ENCODE data around the gene ADGRV1.

Gene ADGRV1

DNA sequence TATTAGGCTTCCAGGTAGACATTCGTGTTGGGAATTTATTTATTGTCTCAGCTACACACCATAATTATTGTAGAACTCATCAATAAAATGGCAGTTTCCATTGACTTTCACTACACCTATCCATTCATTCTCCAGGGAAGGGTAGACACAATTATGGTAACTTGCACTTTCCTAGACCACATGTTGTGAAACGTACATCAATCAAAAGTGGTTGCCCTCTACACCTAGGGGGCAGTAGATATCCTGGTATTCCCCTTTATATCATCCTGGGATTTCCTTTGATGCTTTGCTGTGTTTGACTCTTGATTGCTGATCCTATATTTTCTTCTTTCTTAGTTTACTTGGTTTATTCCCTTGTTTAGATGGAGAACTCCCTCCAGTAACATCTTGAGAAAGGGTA lies 47.9 kb downstream of the ADGRV1 start:
- ChIA-PET CTCF (interaction anchor here (0.6 to 2.8 kb wide), 8 partner anchors 8 to 814 kb away, joined by 3 to 20 read pairs (median 4); partner anchors contain the start of gene ADGRV1), POLR2A (no interaction called here)
- TF ChIP-seq, protein P1, sequence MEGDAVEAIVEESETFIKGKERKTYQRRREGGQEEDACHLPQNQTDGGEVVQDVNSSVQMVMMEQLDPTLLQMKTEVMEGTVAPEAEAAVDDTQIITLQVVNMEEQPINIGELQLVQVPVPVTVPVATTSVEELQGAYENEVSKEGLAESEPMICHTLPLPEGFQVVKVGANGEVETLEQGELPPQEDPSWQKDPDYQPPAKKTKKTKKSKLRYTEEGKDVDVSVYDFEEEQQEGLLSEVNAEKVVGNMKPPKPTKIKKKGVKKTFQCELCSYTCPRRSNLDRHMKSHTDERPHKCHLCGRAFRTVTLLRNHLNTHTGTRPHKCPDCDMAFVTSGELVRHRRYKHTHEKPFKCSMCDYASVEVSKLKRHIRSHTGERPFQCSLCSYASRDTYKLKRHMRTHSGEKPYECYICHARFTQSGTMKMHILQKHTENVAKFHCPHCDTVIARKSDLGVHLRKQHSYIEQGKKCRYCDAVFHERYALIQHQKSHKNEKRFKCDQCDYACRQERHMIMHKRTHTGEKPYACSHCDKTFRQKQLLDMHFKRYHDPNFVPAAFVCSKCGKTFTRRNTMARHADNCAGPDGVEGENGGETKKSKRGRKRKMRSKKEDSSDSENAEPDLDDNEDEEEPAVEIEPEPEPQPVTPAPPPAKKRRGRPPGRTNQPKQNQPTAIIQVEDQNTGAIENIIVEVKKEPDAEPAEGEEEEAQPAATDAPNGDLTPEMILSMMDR (tag by site-specific recombination; IDR thresholded peaks at IDR 0.05), result no peak
- TF ChIP-seq PRDM1 (tag by site-specific recombination; IDR thresholded peaks at IDR 0.05) (peak; percentile 40; the same call in 1 of the 2 replicates), ZNF621 (tag by site-specific recombination; IDR thresholded peaks at IDR 0.05) (no peak), TRIM28 (IDR thresholded peaks at IDR 0.05; ENCODE audit: borderline replicate concordance, low read length) (no peak), ZNF391 (tag by site-specific recombination; IDR thresholded peaks at IDR 0.05; ENCODE audit: borderline replicate concordance, low read depth) (no peak)
- TF ChIP-seq, protein P2, sequence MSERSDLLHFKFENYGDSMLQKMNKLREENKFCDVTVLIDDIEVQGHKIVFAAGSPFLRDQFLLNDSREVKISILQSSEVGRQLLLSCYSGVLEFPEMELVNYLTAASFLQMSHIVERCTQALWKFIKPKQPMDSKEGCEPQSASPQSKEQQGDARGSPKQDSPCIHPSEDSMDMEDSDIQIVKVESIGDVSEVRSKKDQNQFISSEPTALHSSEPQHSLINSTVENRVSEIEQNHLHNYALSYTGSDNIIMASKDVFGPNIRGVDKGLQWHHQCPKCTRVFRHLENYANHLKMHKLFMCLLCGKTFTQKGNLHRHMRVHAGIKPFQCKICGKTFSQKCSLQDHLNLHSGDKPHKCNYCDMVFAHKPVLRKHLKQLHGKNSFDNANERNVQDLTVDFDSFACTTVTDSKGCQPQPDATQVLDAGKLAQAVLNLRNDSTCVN (tag by site-specific recombination; optimal IDR thresholded peaks at IDR 0.05), result no peak
- TF ChIP-seq, protein P3, sequence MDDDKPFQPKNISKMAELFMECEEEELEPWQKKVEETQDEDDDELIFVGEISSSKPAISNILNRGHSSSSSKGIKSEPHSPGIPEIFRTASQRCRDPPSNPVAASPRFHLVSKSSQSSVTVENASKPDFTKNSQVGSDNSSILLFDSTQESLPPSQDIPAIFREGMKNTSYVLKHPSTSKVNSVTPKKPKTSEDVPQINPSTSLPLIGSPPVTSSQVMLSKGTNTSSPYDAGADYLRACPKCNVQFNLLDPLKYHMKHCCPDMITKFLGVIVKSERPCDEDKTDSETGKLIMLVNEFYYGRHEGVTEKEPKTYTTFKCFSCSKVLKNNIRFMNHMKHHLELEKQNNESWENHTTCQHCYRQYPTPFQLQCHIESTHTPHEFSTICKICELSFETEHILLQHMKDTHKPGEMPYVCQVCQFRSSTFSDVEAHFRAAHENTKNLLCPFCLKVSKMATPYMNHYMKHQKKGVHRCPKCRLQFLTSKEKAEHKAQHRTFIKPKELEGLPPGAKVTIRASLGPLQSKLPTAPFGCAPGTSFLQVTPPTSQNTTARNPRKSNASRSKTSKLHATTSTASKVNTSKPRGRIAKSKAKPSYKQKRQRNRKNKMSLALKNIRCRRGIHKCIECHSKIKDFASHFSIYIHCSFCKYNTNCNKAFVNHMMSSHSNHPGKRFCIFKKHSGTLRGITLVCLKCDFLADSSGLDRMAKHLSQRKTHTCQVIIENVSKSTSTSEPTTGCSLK (tag by site-specific recombination; IDR thresholded peaks at IDR 0.05), result no peak
- Histone ChIP-seq H3K4me3 (ENCODE audit: low read depth, low read length) (no peak overlapping the region), H3K36me3 (ENCODE audit: control insufficient read depth in 2 of 2, insufficient read depth in 1 of 2, low read length in 2 of 2) (no peaks in the 10 kb centered on the region), H3K9me3 (ENCODE audit: control insufficient read depth, insufficient read depth, low read depth, low read length) (no peaks in the 10 kb centered on the region), H3K27ac (ENCODE audit: extremely low read depth, low read depth, low read length) (no peak overlapping the region), H3K4me1 (ENCODE audit: control insufficient read depth, insufficient read depth, low read length) (peaks cover 4% of the 10 kb centered on the region; the same call in 1 of the 2 replicates)

DNA sequence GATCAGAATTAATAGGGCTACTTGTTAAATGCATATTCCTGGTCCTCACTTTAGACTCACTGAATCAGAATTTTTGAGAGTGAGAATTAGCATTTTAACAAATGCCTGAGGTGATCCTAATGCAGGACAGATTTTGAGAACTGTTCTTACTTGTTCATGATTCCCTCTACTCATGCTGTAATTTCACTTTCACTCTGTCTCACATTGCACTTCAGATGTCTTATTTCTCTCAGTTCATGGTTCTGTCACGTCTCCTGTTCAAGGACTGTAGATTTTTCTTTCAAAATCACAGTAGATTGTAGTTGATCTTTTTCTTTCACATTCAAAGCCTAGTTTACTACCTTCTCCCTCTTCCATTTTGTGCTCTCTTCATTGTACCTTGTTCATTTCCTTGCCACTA lies 54.3 kb downstream of the ADGRV1 start:
- ChIA-PET CTCF (no interaction called here), POLR2A (interaction anchor here (0.7 kb wide), 1 partner anchor 740 kb away, joined by 3 read pairs; no protein-coding TSS in a partner anchor)
- H3K9me3 ChIP-seq (ENCODE audit: control insufficient read depth, insufficient read depth, low read depth, low read length), result no peaks in the 10 kb centered on the region
- no peak overlapping the region for H3K4me3 ChIP-seq (ENCODE audit: low read depth, low read length)
- TF ChIP-seq ZNF701 (tag by site-specific recombination; IDR thresholded peaks at IDR 0.05) (no peak), ZNF155 (tag by site-specific recombination; IDR thresholded peaks at IDR 0.05) (no peak), ZBTB20 (tag by site-specific recombination; IDR thresholded peaks at IDR 0.05) (no peak), IKZF3 (tag by site-specific recombination; IDR thresholded peaks at IDR 0.05) (no peak), ZNF530 (tag by site-specific recombination; IDR thresholded peaks at IDR 0.05; ENCODE audit: low read depth) (no peak), ZNF610 (tag by site-specific recombination; IDR thresholded peaks at IDR 0.05; ENCODE audit: borderline replicate concordance) (no peak), ZSCAN30 (tag by site-specific recombination; IDR thresholded peaks at IDR 0.05) (no peak), ZNF792 (tag by site-specific recombination; IDR thresholded peaks at IDR 0.05) (no peak), ZNF548 (tag by site-specific recombination; IDR thresholded peaks at IDR 0.05) (no peak), ZNF175 (tag by site-specific recombination; IDR thresholded peaks at IDR 0.05) (no peak), ZNF660 (tag by site-specific recombination; IDR thresholded peaks at IDR 0.05) (no peak), ZNF600 (tag by site-specific recombination; IDR thresholded peaks at IDR 0.05) (no peak), ZNF629 (tag by site-specific recombination; IDR thresholded peaks at IDR 0.05) (no peak), ZNF473 (tag by site-specific recombination; IDR thresholded peaks at IDR 0.05) (no peak), ZNF23 (tag by site-specific recombination; IDR thresholded peaks at IDR 0.05; ENCODE audit: borderline replicate concordance) (no peak)
- TF ChIP-seq, protein P4, sequence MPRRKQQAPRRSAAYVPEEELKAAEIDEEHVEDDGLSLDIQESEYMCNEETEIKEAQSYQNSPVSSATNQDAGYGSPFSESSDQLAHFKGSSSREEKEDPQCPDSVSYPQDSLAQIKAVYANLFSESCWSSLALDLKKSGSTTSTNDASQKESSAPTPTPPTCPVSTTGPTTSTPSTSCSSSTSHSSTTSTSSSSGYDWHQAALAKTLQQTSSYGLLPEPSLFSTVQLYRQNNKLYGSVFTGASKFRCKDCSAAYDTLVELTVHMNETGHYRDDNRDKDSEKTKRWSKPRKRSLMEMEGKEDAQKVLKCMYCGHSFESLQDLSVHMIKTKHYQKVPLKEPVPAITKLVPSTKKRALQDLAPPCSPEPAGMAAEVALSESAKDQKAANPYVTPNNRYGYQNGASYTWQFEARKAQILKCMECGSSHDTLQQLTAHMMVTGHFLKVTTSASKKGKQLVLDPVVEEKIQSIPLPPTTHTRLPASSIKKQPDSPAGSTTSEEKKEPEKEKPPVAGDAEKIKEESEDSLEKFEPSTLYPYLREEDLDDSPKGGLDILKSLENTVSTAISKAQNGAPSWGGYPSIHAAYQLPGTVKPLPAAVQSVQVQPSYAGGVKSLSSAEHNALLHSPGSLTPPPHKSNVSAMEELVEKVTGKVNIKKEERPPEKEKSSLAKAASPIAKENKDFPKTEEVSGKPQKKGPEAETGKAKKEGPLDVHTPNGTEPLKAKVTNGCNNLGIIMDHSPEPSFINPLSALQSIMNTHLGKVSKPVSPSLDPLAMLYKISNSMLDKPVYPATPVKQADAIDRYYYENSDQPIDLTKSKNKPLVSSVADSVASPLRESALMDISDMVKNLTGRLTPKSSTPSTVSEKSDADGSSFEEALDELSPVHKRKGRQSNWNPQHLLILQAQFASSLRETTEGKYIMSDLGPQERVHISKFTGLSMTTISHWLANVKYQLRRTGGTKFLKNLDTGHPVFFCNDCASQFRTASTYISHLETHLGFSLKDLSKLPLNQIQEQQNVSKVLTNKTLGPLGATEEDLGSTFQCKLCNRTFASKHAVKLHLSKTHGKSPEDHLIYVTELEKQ (tag by site-specific recombination; IDR thresholded peaks at IDR 0.05; ENCODE audit: borderline replicate concordance), result no peak
- TF ChIP-seq, protein P5, sequence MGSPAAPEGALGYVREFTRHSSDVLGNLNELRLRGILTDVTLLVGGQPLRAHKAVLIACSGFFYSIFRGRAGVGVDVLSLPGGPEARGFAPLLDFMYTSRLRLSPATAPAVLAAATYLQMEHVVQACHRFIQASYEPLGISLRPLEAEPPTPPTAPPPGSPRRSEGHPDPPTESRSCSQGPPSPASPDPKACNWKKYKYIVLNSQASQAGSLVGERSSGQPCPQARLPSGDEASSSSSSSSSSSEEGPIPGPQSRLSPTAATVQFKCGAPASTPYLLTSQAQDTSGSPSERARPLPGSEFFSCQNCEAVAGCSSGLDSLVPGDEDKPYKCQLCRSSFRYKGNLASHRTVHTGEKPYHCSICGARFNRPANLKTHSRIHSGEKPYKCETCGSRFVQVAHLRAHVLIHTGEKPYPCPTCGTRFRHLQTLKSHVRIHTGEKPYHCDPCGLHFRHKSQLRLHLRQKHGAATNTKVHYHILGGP (tag by site-specific recombination; IDR thresholded peaks at IDR 0.05), result no peak
- TF ChIP-seq, protein P6, sequence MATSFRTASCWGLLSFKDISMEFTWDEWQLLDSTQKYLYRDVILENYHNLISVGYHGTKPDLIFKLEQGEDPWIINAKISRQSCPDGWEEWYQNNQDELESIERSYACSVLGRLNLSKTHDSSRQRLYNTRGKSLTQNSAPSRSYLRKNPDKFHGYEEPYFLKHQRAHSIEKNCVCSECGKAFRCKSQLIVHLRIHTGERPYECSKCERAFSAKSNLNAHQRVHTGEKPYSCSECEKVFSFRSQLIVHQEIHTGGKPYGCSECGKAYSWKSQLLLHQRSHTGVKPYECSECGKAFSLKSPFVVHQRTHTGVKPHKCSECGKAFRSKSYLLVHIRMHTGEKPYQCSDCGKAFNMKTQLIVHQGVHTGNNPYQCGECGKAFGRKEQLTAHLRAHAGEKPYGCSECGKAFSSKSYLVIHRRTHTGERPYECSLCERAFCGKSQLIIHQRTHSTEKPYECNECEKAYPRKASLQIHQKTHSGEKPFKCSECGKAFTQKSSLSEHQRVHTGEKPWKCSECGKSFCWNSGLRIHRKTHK (tag by site-specific recombination; IDR thresholded peaks at IDR 0.05), result no peak
- peaks cover 1 to 4% of the 10 kb centered on the region in 2 experiments for H3K36me3 ChIP-seq (ENCODE audit: control insufficient read depth in 2 of 2, insufficient read depth in 1 of 2, low read length in 2 of 2)
- H3K4me1 ChIP-seq (ENCODE audit: control insufficient read depth, insufficient read depth, low read length), result no peaks in the 10 kb centered on the region
- H3K27ac ChIP-seq (ENCODE audit: extremely low read depth, low read depth, low read length), result no peak overlapping the region
